GM21737 (cell line): ENCODE results near the gene TAF7L.
"Not testable (repeated sequence)": the region's sequence is repeated elsewhere in the genome, so short reads cannot be mapped to it uniquely, and the experiment has no call there.

Experiments
- ATAC-seq: cut with Tn5 transposase; IDR thresholded peaks from one replicate; pipeline ENCODE4 v1.9.1; 2021; ENCODE audit warnings: mild to moderate bottlenecking, moderate library complexity; ENCODE audit not compliant: unreplicated experiment

The TAF7L gene

GRCh38 chrX:101290957-101291603, at the start of gene TAF7L:
TAF7L (minus strand) TSS chrX:101291334; CDS start chrX:101287543, 3,791 bp downstream.
- no peak for ATAC-seq

- no peak for ATAC-seq
Measured at GRCh38 chrX:101337776-101338271, 46.7 kb upstream of the TAF7L start.

- not testable (repeated sequence) for ATAC-seq
Measured at GRCh38 chrX:101334310-101334709, 43.2 kb upstream of the TAF7L start.

- not testable (repeated sequence) for ATAC-seq
Measured at GRCh38 chrX:101326600-101326999, 35.5 kb upstream of the TAF7L start.

- no peak for ATAC-seq
Measured at GRCh38 chrX:101303790-101304189, 12.7 kb upstream of the TAF7L start.

- not testable (repeated sequence) for ATAC-seq
Measured at GRCh38 chrX:101295603-101296002, 4.5 kb upstream of the TAF7L start.

GRCh38 chrX:101287402-101287801, 3.7 kb downstream of the TAF7L start:
- ATAC-seq = no peak

- ATAC-seq = no peak
Measured at GRCh38 chrX:101276238-101276637, 14.9 kb downstream of the TAF7L start.

GRCh38 chrX:101274198-101274597, 16.9 kb downstream of the TAF7L start:
- ATAC-seq = no peak

GRCh38 chrX:101265869-101266428, 25.2 kb downstream of the TAF7L start:
- no peak for ATAC-seq

GRCh38 chrX:101263766-101264165, 27.4 kb downstream of the TAF7L start:
- ATAC-seq = no peak

GRCh38 chrX:101262590-101262989, 28.5 kb downstream of the TAF7L start:
- no peak for ATAC-seq

- ATAC-seq = no peak
Measured at GRCh38 chrX:101260435-101260834, 30.7 kb downstream of the TAF7L start.

GRCh38 chrX:101258259-101258581, 32.9 kb downstream of the TAF7L start:
- ATAC-seq = no peak

- no peak for ATAC-seq
Measured at GRCh38 chrX:101257448-101258258, 33.5 kb downstream of the TAF7L start.

- ATAC-seq = no peak
Measured at GRCh38 chrX:101252634-101253033, 38.5 kb downstream of the TAF7L start.

- no peak for ATAC-seq
Measured at GRCh38 chrX:101241531-101241930, 49.6 kb downstream of the TAF7L start.

- no peak for ATAC-seq
Measured at GRCh38 chrX:101237041-101237440, 54.1 kb downstream of the TAF7L start.

GRCh38 chrX:101232316-101232715, 58.8 kb downstream of the TAF7L start:
- ATAC-seq = no peak

- no peak for ATAC-seq
Measured at GRCh38 chrX:101231080-101231479, 60.1 kb downstream of the TAF7L start.

- no peak for ATAC-seq
Measured at GRCh38 chrX:101230636-101231035, 60.5 kb downstream of the TAF7L start.

- no peak for ATAC-seq
Measured at GRCh38 chrX:101229170-101229569, 62.0 kb downstream of the TAF7L start.
